Right lobe of liver (tissue), 4 donors: ENCODE data around the gene IFI35.

Experiments used
- POLR2A ChIP-seq: fragments of 450-650 bp; IDR thresholded peaks from one replicate; pipeline ENCODE4 v1.6.1; 2017; ENCODE audit warnings: antibody characterized with exemption, mild to moderate bottlenecking
- TF ChIP-seq, protein P1 (sequence below), 4 donors: fragments of 200-600 bp in 3 of 4; fragments of 450-650 bp in 1 of 4; IDR thresholded peaks; one replicate each; pipeline versions ENCODE4 v1.5.1 to v1.8.0; 2016 to 2022; ENCODE audit warnings: antibody characterized with exemption in 4 of 4, mild to moderate bottlenecking in 2 of 4
- donor health status: DM: no; HTN: no; CAD: no.
- donor health status: DM: no; HTN: no; CAD: no.
- donor health status: DM: no; HTN: yes; CAD: no.

- no peak for TF ChIP-seq POLR2A
- TF ChIP-seq, protein P1, sequence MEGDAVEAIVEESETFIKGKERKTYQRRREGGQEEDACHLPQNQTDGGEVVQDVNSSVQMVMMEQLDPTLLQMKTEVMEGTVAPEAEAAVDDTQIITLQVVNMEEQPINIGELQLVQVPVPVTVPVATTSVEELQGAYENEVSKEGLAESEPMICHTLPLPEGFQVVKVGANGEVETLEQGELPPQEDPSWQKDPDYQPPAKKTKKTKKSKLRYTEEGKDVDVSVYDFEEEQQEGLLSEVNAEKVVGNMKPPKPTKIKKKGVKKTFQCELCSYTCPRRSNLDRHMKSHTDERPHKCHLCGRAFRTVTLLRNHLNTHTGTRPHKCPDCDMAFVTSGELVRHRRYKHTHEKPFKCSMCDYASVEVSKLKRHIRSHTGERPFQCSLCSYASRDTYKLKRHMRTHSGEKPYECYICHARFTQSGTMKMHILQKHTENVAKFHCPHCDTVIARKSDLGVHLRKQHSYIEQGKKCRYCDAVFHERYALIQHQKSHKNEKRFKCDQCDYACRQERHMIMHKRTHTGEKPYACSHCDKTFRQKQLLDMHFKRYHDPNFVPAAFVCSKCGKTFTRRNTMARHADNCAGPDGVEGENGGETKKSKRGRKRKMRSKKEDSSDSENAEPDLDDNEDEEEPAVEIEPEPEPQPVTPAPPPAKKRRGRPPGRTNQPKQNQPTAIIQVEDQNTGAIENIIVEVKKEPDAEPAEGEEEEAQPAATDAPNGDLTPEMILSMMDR (IDR thresholded peaks at IDR 0.05): no peak
Measured at GRCh38 chr17:43039646-43040045, 33.1 kb downstream of the IFI35 start.
